Fibroblast of lung (primary cell): ENCODE data around the gene CNOT1.

Experiments
- EZH2 ChIP-seq: IDR thresholded peaks from 2 replicates; pipeline ENCODE4 v1.5.1; 2012; ENCODE audit warnings: low read length, control low read depth, mild to moderate bottlenecking; ENCODE audit errors: missing control alignments
- TF ChIP-seq, protein P1 (sequence below), 2 donors: IDR thresholded peaks in 1 of 2; conservative IDR thresholded peaks in 1 of 2; 1 replicate in 1 of 2; 2 replicates in 1 of 2; pipeline ENCODE4 v1.5.1; 2011 to 2012; ENCODE audit warnings: low read length in 2 of 2, control low read depth in 1 of 2, inconsistent platforms in 1 of 2, low read depth in 1 of 2, mild to moderate bottlenecking in 1 of 2

DNA sequence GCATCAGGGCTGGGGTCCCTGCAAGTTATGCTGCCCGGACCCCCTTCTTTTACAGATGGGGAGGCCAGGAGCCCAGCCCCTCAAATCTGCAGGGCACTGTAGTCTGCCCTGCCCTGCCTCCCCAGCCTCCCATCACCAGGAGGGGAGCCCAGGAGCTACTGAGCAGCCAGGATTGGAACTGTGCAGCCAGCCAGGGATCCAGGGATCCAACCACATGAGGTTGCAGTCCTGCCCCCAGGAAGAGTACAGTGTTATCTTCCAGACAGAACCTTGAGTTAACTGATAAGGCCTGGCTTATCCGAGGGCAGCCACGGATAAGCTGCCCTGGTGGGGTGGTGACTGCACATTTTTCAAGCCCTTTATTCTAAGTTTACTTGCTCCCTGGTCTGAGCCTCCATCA lies 141.1 kb downstream of the CNOT1 start:
- TF ChIP-seq, protein P1, sequence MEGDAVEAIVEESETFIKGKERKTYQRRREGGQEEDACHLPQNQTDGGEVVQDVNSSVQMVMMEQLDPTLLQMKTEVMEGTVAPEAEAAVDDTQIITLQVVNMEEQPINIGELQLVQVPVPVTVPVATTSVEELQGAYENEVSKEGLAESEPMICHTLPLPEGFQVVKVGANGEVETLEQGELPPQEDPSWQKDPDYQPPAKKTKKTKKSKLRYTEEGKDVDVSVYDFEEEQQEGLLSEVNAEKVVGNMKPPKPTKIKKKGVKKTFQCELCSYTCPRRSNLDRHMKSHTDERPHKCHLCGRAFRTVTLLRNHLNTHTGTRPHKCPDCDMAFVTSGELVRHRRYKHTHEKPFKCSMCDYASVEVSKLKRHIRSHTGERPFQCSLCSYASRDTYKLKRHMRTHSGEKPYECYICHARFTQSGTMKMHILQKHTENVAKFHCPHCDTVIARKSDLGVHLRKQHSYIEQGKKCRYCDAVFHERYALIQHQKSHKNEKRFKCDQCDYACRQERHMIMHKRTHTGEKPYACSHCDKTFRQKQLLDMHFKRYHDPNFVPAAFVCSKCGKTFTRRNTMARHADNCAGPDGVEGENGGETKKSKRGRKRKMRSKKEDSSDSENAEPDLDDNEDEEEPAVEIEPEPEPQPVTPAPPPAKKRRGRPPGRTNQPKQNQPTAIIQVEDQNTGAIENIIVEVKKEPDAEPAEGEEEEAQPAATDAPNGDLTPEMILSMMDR (conservative IDR thresholded peaks at IDR 0.05 in 1 of 2, IDR thresholded peaks at IDR 0.05 in 1 of 2; ENCODE audit: low read depth in 1 of 2, low read length in 2 of 2) = no peak
- no peak for TF ChIP-seq EZH2
